Panc1 (cell line): ENCODE measurements around the gene ACOXL. TPM values are rescaled to one million over a fixed set of nuclear protein-coding genes. Genes with fewer than 3 reads are reported as not detected.

Source experiments
- ATAC-seq: fragments of 200-7000 bp; cut with Tn5 transposase; 2 replicates; pipeline ENCODE4 v1.9.1; 2020; ENCODE audit warnings: mild to moderate bottlenecking, moderate library complexity
- BruUV-seq: library from RNA; stranded (reverse); fragments of 400-500 nt; replicated peaks from 2 replicates; lab custom pipeline; 2021; lab: Mats Ljungman, UMichigan
- CTCF ChIA-PET: fragments of 300-600 bp; sonication (Branson Sonifier 250); formaldehyde crosslinking; loops from one replicate; lab custom pipeline; 2022; ENCODE audit warnings: antibody characterized with exemption; lab: Charles Lee
- POLR2A ChIA-PET: fragments of 300-600 bp; sonication (Branson Sonifier 250); formaldehyde crosslinking; loops from one replicate; lab custom pipeline; 2022; ENCODE audit warnings: antibody characterized with exemption; lab: Charles Lee
- DNase-seq: peaks from one replicate; pipeline ENCODE4 v3.0.0-alpha.2; 2010; ENCODE audit warnings: low read depth, low spot score
- H3K27ac ChIP-seq: 2 replicates; pipeline ENCODE4 v1.5.1; 2011; ENCODE audit warnings: mild to moderate bottlenecking, low read length, inconsistent platforms
- H3K27me3 ChIP-seq: fragments of 200-500 bp; sonication (Bioruptor generic); 2 replicates; pipeline ENCODE4 v1.6.0; 2014; ENCODE audit warnings: low read length, inconsistent platforms; ENCODE audit not compliant: control insufficient read depth, insufficient read depth
- H3K36me3 ChIP-seq: fragments of 200-500 bp; sonication (Bioruptor generic); 2 replicates; pipeline ENCODE4 v1.5.1; 2014; ENCODE audit warnings: inconsistent platforms, mild to moderate bottlenecking, low read length, moderate library complexity; ENCODE audit not compliant: control insufficient read depth, insufficient read depth
- H3K4me1 ChIP-seq: 2 replicates; pipeline ENCODE4 v1.5.1; 2011; ENCODE audit warnings: inconsistent platforms, mild to moderate bottlenecking, low read length, moderate library complexity; ENCODE audit not compliant: control insufficient read depth, insufficient read depth
- H3K4me3 ChIP-seq, 2 experiments: 2 replicates each; pipeline ENCODE4 v1.5.1; 2011 to 2012; ENCODE audit warnings: low read depth in 2 of 2, low read length in 2 of 2, mild to moderate bottlenecking in 2 of 2, inconsistent platforms in 1 of 2, moderate library complexity in 1 of 2
- H3K9me3 ChIP-seq: fragments of 200-500 bp; sonication (Bioruptor generic); 2 replicates; pipeline ENCODE4 v1.5.1; 2014; ENCODE audit warnings: low read depth, mild to moderate bottlenecking, inconsistent platforms, low read length, moderate library complexity; ENCODE audit not compliant: control insufficient read depth, insufficient read depth
- POLR2AphosphoS5 ChIP-seq: IDR thresholded peaks from 2 replicates; pipeline ENCODE4 v1.6.1; 2012; ENCODE audit warnings: mild to moderate bottlenecking, low read depth, low read length, moderate library complexity
- SIN3A ChIP-seq: IDR thresholded peaks from 2 replicates; pipeline ENCODE4 v1.6.1; 2012; ENCODE audit warnings: low read depth, mild to moderate bottlenecking, low read length, moderate library complexity, borderline replicate concordance; ENCODE audit not compliant: insufficient read depth
- TCF7L2 ChIP-seq: IDR thresholded peaks from 2 replicates; pipeline ENCODE4 v1.6.1; 2011; ENCODE audit warnings: mild to moderate bottlenecking, low read depth, low read length, inconsistent platforms
- in situ Hi-C: cut with HindIII; loops from 2 replicates; pipeline ENCODE4 v1.10.0; 2016; ENCODE audit warnings: low sequenced_read_pairs, low pct_unique_long_range_greater_than_20kb
- intact Hi-C: fragments of 100-400 bp; cut with micrococcal nuclease; formaldehyde crosslinking; loops from one replicate; pipeline ENCODE4 v1.10.0; 2022; ENCODE audit not compliant: unreplicated experiment
- total RNA-seq: library from RNA; stranded (reverse); gene quantifications from one replicate; pipeline ENCODE4 v1.2.1, GENCODE V29; 2021; ENCODE audit not compliant: unreplicated experiment
- TF ChIP-seq, protein P1 (sequence below), 2 experiments: IDR thresholded peaks; 2 replicates each; pipeline ENCODE4 v1.6.1; 2011 to 2012; ENCODE audit warnings: low read depth in 2 of 2, control low read depth in 1 of 2, low read length in 1 of 2, mild to moderate bottlenecking in 1 of 2, moderate library complexity in 1 of 2; ENCODE audit not compliant: insufficient read depth in 1 of 2
- TF ChIP-seq, protein P2 (sequence below): fragments of 450-650 bp; IDR thresholded peaks from 2 replicates; pipeline ENCODE4 v1.5.1; 2017; ENCODE audit warnings: mild to moderate bottlenecking

ACOXL gene
- total RNA-seq, 1 experiment from 2014 or later = 4.9 TPM

GRCh38 chr2:111011218-111011617 is 278.8 kb downstream of the ACOXL start:
- H3K27me3 ChIP-seq = peaks cover 3% of the 10 kb centered on the region
- POLR2A ChIA-PET = no interaction called here
- H3K27ac ChIP-seq = no peak overlapping the region
- CTCF ChIA-PET = no interaction called here
- H3K4me3 ChIP-seq = no peak overlapping the region
- in situ Hi-C loops (no loop called here), intact Hi-C loops (no loop called here)
- ATAC-seq (no peak), DNase-seq (no peak)
- no peaks in the 10 kb centered on the region for H3K36me3 ChIP-seq
- H3K4me1 ChIP-seq = no peaks in the 10 kb centered on the region
- TF ChIP-seq SIN3A = no peak
- TF ChIP-seq, protein P1, sequence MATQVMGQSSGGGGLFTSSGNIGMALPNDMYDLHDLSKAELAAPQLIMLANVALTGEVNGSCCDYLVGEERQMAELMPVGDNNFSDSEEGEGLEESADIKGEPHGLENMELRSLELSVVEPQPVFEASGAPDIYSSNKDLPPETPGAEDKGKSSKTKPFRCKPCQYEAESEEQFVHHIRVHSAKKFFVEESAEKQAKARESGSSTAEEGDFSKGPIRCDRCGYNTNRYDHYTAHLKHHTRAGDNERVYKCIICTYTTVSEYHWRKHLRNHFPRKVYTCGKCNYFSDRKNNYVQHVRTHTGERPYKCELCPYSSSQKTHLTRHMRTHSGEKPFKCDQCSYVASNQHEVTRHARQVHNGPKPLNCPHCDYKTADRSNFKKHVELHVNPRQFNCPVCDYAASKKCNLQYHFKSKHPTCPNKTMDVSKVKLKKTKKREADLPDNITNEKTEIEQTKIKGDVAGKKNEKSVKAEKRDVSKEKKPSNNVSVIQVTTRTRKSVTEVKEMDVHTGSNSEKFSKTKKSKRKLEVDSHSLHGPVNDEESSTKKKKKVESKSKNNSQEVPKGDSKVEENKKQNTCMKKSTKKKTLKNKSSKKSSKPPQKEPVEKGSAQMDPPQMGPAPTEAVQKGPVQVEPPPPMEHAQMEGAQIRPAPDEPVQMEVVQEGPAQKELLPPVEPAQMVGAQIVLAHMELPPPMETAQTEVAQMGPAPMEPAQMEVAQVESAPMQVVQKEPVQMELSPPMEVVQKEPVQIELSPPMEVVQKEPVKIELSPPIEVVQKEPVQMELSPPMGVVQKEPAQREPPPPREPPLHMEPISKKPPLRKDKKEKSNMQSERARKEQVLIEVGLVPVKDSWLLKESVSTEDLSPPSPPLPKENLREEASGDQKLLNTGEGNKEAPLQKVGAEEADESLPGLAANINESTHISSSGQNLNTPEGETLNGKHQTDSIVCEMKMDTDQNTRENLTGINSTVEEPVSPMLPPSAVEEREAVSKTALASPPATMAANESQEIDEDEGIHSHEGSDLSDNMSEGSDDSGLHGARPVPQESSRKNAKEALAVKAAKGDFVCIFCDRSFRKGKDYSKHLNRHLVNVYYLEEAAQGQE (IDR thresholded peaks at IDR 0.05; ENCODE audit: insufficient read depth in 1 of 2, low read depth in 2 of 2, low read length in 1 of 2) = no peak
- no peak for TF ChIP-seq POLR2AphosphoS5
- TF ChIP-seq, protein P2, sequence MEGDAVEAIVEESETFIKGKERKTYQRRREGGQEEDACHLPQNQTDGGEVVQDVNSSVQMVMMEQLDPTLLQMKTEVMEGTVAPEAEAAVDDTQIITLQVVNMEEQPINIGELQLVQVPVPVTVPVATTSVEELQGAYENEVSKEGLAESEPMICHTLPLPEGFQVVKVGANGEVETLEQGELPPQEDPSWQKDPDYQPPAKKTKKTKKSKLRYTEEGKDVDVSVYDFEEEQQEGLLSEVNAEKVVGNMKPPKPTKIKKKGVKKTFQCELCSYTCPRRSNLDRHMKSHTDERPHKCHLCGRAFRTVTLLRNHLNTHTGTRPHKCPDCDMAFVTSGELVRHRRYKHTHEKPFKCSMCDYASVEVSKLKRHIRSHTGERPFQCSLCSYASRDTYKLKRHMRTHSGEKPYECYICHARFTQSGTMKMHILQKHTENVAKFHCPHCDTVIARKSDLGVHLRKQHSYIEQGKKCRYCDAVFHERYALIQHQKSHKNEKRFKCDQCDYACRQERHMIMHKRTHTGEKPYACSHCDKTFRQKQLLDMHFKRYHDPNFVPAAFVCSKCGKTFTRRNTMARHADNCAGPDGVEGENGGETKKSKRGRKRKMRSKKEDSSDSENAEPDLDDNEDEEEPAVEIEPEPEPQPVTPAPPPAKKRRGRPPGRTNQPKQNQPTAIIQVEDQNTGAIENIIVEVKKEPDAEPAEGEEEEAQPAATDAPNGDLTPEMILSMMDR = no peak
- TF ChIP-seq TCF7L2 = no peak
- BruUV-seq = no TSS peak
- H3K9me3 ChIP-seq = peaks cover 6% of the 10 kb centered on the region; the same call in 1 of the 2 replicates

- Histone ChIP-seq H3K4me3 (no peak overlapping the region), H3K27me3 (no peaks in the 10 kb centered on the region; the same call in 1 of the 2 replicates), H3K36me3 (no peaks in the 10 kb centered on the region), H3K9me3 (0 out of 2 replicates have a peak, but pooled peaks cover 6% of the 10 kb centered on the region), H3K4me1 (no peaks in the 10 kb centered on the region), H3K27ac (no peak overlapping the region)
- intact Hi-C loops (no loop called here), in situ Hi-C loops (no loop called here)
- TF ChIP-seq, protein P2 = no peak
- TF ChIP-seq SIN3A (no peak), POLR2AphosphoS5 (no peak), TCF7L2 (no peak)
- TF ChIP-seq, protein P1 (IDR thresholded peaks at IDR 0.05; ENCODE audit: insufficient read depth in 1 of 2, low read depth in 2 of 2, low read length in 1 of 2) = no peak
- ATAC-seq = no peak
- BruUV-seq = no TSS peak
- ChIA-PET POLR2A (no interaction called here), CTCF (no interaction called here)
- DNase-seq = no peak
Measured at GRCh38 chr2:111015283-111015995, 283.1 kb downstream of the ACOXL start.
